ENCODE results near the gene BAIAP3. TPM values are rescaled to one million over a fixed set of nuclear protein-coding genes. Genes with fewer than 3 reads are reported as not detected.

The BAIAP3 gene
- total RNA-seq, 1 experiment from 2014 or later, result not detected

DNA sequence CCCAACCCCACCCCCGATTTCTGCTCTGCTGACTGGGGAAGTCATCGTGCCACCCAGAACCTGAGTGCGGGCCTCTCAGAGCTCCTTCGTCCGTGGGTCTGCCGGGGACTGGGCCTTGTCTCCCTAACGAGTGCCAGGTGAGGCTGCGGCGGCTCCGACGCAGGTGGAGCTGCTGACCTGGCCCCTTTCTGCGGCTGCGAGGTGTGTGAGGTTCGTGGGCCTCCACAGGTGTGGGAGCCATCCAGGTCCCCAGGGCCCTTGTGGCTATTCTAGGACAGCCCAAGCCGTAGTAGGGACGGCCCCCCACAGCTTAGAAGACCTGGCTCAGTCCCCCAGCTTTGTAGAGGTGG, 21.0 kb upstream of the BAIAP3 start:
- no peak overlapping the region for H3K27ac ChIP-seq (ENCODE audit: low read length)
- no peak overlapping the region for H3K9ac ChIP-seq (ENCODE audit: low read length)
- peaks cover 47% of the 10 kb centered on the region for H4K20me1 ChIP-seq (ENCODE audit: insufficient read depth, low read depth, low read length)

DNA sequence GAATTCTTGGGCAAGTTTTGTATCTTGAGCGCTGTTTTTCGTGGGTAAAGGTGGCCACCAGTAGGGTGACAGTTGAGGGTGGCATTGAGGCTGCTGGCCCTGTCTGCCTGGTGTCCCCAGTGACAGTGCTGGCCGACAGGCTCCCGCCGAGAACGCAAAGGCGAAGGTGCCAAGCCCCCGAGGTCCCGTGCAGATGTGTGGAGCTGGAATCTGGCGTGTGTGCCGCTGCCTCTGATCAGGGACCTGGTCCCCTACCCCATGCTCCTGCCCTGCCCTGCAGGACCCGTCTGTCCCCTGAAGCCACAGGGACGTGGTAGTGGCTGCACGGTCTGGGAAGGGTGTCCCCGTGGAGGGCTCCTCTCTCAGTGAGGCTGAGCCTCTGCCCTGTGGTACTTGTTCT, 20.5 kb upstream of the BAIAP3 start:
- peaks cover 18% of the 10 kb centered on the region for H3K4me1 ChIP-seq (ENCODE audit: low read length)
- no peak overlapping the region for H2AFZ ChIP-seq (ENCODE audit: low read length)
- no peaks in the 10 kb centered on the region for H3K9me2 ChIP-seq (replicated peaks; ENCODE audit: insufficient read depth, low read length)
- H3K4me3 ChIP-seq (ENCODE audit: low read length), result no peak overlapping the region
- H4K20me1 ChIP-seq (ENCODE audit: insufficient read depth, low read depth, low read length), result peaks cover 50% of the 10 kb centered on the region
- no peak for DNase-seq
- no peaks in the 10 kb centered on the region for H3K9me3 ChIP-seq (ENCODE audit: low read length)
- no peak overlapping the region for H3K27ac ChIP-seq (ENCODE audit: low read length)
- H3K9ac ChIP-seq (ENCODE audit: low read length), result no peak overlapping the region
- peaks cover 66% of the 10 kb centered on the region for H3K79me2 ChIP-seq (ENCODE audit: low read length)
- peaks cover 32% of the 10 kb centered on the region; the same call in 1 of the 2 replicates for H3K36me3 ChIP-seq (ENCODE audit: insufficient read depth, low read length)
- no peaks in the 10 kb centered on the region for H3K27me3 ChIP-seq (ENCODE audit: low read length)
- H3K4me2 ChIP-seq (ENCODE audit: low read depth, low read length, poor library complexity, severe bottlenecking), result no peak overlapping the region

More for the DNA sequence above, 21.0 kb upstream of the BAIAP3 start:
- H3K9me3 ChIP-seq (ENCODE audit: low read length), result no peaks in the 10 kb centered on the region
- DNase-seq, result no peak
- no peak overlapping the region for H3K4me2 ChIP-seq (ENCODE audit: low read depth, low read length, poor library complexity, severe bottlenecking)
- peaks cover 28% of the 10 kb centered on the region; the same call in 1 of the 2 replicates for H3K36me3 ChIP-seq (ENCODE audit: insufficient read depth, low read length)
- peaks cover 18% of the 10 kb centered on the region for H3K4me1 ChIP-seq (ENCODE audit: low read length)
- no peaks in the 10 kb centered on the region for H3K27me3 ChIP-seq (ENCODE audit: low read length)
- H3K79me2 ChIP-seq (ENCODE audit: low read length), result peaks cover 66% of the 10 kb centered on the region
- H3K4me3 ChIP-seq (ENCODE audit: low read length), result no peak overlapping the region
- H3K9me2 ChIP-seq (replicated peaks; ENCODE audit: insufficient read depth, low read length), result no peaks in the 10 kb centered on the region
- no peak overlapping the region for H2AFZ ChIP-seq (ENCODE audit: low read length)

GRCh38 chr16:1313721-1314369, 19.6 kb upstream of the BAIAP3 start:
- Histone ChIP-seq H3K4me3 (ENCODE audit: low read length) (no peak overlapping the region), H3K27me3 (ENCODE audit: low read length) (no peaks in the 10 kb centered on the region), H3K27ac (ENCODE audit: low read length) (no peak overlapping the region), H3K9me3 (ENCODE audit: low read length) (no peaks in the 10 kb centered on the region), H3K9me2 (replicated peaks; ENCODE audit: insufficient read depth, low read length) (no peaks in the 10 kb centered on the region), H3K9ac (ENCODE audit: low read length) (no peak overlapping the region), H3K36me3 (ENCODE audit: insufficient read depth, low read length) (peaks cover 40% of the 10 kb centered on the region), H3K4me1 (ENCODE audit: low read length) (peaks cover 15% of the 10 kb centered on the region), H3K79me2 (ENCODE audit: low read length) (peaks cover 66% of the 10 kb centered on the region), H3K4me2 (ENCODE audit: low read depth, low read length, poor library complexity, severe bottlenecking) (no peak overlapping the region), H4K20me1 (ENCODE audit: insufficient read depth, low read depth, low read length) (peaks cover 57% of the 10 kb centered on the region), H2AFZ (ENCODE audit: low read length) (no peak overlapping the region)
- no peak for DNase-seq

- Histone ChIP-seq H3K9ac (ENCODE audit: low read length) (no peak overlapping the region), H3K27me3 (ENCODE audit: low read length) (no peaks in the 10 kb centered on the region), H3K4me2 (ENCODE audit: low read depth, low read length, poor library complexity, severe bottlenecking) (no peak overlapping the region), H3K79me2 (ENCODE audit: low read length) (peaks cover 66% of the 10 kb centered on the region), H4K20me1 (ENCODE audit: insufficient read depth, low read depth, low read length) (peaks cover 57% of the 10 kb centered on the region), H3K9me3 (ENCODE audit: low read length) (no peaks in the 10 kb centered on the region), H3K4me3 (ENCODE audit: low read length) (no peak overlapping the region), H3K4me1 (ENCODE audit: low read length) (peaks cover 15% of the 10 kb centered on the region), H3K9me2 (replicated peaks; ENCODE audit: insufficient read depth, low read length) (no peaks in the 10 kb centered on the region), H3K36me3 (ENCODE audit: insufficient read depth, low read length) (peaks cover 40% of the 10 kb centered on the region), H3K27ac (ENCODE audit: low read length) (no peak overlapping the region), H2AFZ (ENCODE audit: low read length) (no peak overlapping the region)
- no peak for DNase-seq
Observed at GRCh38 chr16:1314399-1315068, 18.9 kb upstream of the BAIAP3 start.

DNA sequence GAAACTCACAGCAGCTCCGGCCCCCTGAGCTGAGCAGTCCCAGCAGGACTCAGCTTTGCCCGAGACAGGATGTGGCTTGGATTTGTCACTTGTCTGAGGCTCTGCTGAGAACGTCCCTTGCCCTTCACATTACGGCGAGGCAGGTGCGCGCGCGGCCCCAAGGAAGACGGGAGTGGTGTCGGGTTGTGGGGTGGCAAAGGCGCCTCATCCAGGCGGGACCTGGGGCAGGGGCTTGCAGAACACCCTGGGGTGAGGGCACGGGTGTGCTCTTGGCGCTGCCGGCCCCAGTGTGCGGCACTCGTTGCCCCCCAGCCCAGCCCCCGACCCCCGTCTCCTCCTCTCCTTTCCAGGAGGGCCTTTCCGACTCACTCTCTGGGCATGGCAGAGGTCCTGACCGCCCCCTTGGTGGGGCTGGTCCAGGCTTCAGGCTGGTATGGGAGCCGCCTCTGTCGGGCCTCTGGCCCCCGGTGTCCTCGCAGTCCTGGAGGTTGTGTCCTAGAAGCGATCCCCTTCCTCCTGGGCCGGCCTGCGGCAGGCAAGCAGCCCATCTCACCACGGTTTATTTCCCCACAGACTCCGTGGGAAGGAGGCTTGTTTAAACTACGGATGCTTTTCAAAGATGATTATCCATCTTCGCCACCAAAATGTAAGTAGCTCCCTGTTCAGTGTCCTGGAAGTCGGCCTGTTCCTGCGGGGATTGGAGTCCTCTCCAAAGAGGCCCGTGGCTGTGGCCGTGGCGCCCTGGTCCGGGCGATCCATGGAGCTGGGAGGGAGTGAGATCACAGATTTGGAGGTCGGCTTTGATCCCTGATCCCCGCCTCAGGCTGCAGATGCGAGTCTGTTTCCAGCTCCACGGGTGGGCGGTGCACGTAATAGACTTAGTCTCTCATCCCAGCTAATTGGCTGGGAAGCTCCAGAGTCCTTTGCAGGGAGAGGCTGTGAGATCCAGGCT, 18.1 kb upstream of the BAIAP3 start:
- Histone ChIP-seq H3K9ac (ENCODE audit: low read length) (no peak overlapping the region), H3K4me2 (ENCODE audit: low read depth, low read length, poor library complexity, severe bottlenecking) (no peak overlapping the region), H3K27ac (ENCODE audit: low read length) (no peak overlapping the region), H3K4me3 (ENCODE audit: low read length) (no peak overlapping the region), H3K79me2 (ENCODE audit: low read length) (peaks cover 61% of the 10 kb centered on the region), H3K4me1 (ENCODE audit: low read length) (peaks cover 15% of the 10 kb centered on the region), H3K9me3 (ENCODE audit: low read length) (no peaks in the 10 kb centered on the region), H3K27me3 (ENCODE audit: low read length) (no peaks in the 10 kb centered on the region), H2AFZ (ENCODE audit: low read length) (no peak overlapping the region), H3K9me2 (replicated peaks; ENCODE audit: insufficient read depth, low read length) (no peaks in the 10 kb centered on the region), H4K20me1 (ENCODE audit: insufficient read depth, low read depth, low read length) (peaks cover 53% of the 10 kb centered on the region), H3K36me3 (ENCODE audit: insufficient read depth, low read length) (peaks cover 43% of the 10 kb centered on the region)
- no peak for DNase-seq

DNA sequence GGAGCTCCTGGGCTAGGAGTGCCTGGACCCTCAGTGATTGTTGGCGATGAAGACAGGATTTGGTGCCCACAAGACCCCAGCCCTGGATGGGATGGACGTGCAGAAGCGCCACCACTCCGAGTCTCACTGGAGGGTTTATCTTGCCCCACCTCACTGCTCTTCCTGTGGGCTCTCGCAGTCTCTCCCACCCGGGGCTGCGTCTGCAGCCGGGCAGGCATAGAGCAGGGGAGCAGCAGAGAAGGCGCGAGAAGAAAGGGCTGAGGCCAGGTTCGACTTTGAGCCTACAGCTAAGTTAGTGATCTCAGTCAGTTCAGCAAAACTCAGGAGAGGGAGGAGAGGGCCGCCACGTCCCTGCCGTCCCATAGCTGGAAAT, 17.4 kb upstream of the BAIAP3 start:
- DNase-seq, result no peak
- H3K4me2 ChIP-seq (ENCODE audit: low read depth, low read length, poor library complexity, severe bottlenecking), result no peak overlapping the region
- H3K27me3 ChIP-seq (ENCODE audit: low read length), result no peaks in the 10 kb centered on the region
- no peak overlapping the region for H3K9ac ChIP-seq (ENCODE audit: low read length)
- H4K20me1 ChIP-seq (ENCODE audit: insufficient read depth, low read depth, low read length), result peaks cover 46% of the 10 kb centered on the region
- no peaks in the 10 kb centered on the region for H3K9me2 ChIP-seq (replicated peaks; ENCODE audit: insufficient read depth, low read length)
- H3K36me3 ChIP-seq (ENCODE audit: insufficient read depth, low read length), result peaks cover 45% of the 10 kb centered on the region
- peaks cover 9% of the 10 kb centered on the region for H3K4me1 ChIP-seq (ENCODE audit: low read length)
- H3K4me3 ChIP-seq (ENCODE audit: low read length), result no peak overlapping the region
- H3K79me2 ChIP-seq (ENCODE audit: low read length), result peaks cover 54% of the 10 kb centered on the region
- no peaks in the 10 kb centered on the region for H3K9me3 ChIP-seq (ENCODE audit: low read length)
- no peak overlapping the region for H2AFZ ChIP-seq (ENCODE audit: low read length)
- no peak overlapping the region for H3K27ac ChIP-seq (ENCODE audit: low read length)

DNA sequence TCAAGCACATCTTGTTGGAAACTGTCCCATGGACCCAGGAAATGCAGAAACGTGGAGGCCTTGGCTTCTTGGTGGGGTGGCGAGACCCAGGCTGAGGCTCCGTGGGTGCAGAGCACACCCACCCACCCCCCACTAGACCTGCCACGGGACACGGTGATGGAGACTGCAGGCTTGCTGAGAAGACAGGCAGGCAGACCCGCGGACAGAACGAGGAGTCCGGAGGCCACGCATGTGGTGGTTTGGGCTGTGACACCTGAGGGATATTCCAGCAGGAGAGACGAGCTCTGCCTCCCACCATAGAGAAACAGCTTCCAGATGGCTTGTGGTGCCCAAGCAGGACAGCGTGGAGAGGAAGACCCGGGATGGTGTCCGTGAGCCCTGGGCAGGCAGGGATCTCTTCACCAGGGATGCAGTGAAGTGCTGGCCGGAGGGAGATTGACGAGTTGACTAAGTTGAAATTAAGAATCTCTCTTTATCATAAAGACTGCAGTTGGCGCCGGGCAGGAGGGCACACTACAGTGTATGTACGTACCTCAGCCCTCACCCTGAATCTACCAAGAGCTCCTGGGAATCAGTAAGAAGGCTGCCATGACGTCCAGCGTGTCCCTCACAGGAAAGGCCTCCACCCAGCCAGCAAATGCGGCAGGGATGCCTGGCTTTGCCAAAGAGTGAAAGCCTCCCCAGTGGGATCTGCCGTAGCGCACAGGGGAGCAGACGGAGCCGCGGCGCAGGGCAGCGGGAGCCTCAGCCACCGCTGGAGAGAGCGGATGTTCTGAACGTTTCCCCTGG, 15.8 kb upstream of the BAIAP3 start:
- Histone ChIP-seq H3K79me2 (ENCODE audit: low read length) (peaks cover 38% of the 10 kb centered on the region), H3K36me3 (ENCODE audit: insufficient read depth, low read length) (peaks cover 38% of the 10 kb centered on the region), H3K27ac (ENCODE audit: low read length) (no peak overlapping the region), H3K9ac (ENCODE audit: low read length) (no peak overlapping the region), H3K4me3 (ENCODE audit: low read length) (no peak overlapping the region), H3K9me3 (ENCODE audit: low read length) (no peaks in the 10 kb centered on the region), H2AFZ (ENCODE audit: low read length) (no peak overlapping the region), H4K20me1 (ENCODE audit: insufficient read depth, low read depth, low read length) (peaks cover 29% of the 10 kb centered on the region), H3K4me1 (ENCODE audit: low read length) (no peaks in the 10 kb centered on the region), H3K27me3 (ENCODE audit: low read length) (no peaks in the 10 kb centered on the region), H3K4me2 (ENCODE audit: low read depth, low read length, poor library complexity, severe bottlenecking) (no peak overlapping the region), H3K9me2 (replicated peaks; ENCODE audit: insufficient read depth, low read length) (no peaks in the 10 kb centered on the region)
- no peak for DNase-seq
